GM12878 (cell line): ENCODE measurements around the gene EWSR1. TPM values are rescaled to one million over a fixed set of nuclear protein-coding genes. Genes with fewer than 3 reads are reported as not detected.

ENCODE experiments used
- ATAC-seq: fragments of 200-7000 bp; cut with Tn5 transposase; 3 replicates; pipeline ENCODE4 v1.9.1; 2020; ENCODE audit warnings: mild to moderate bottlenecking, moderate library complexity
- BruUV-seq: library from RNA; stranded (reverse); fragments of 400-500 nt; replicated peaks from 2 replicates; lab custom pipeline; 2021; lab: Mats Ljungman, UMichigan
- CTCF ChIA-PET: fragments of 300-600 bp; sonication (Branson Sonifier 250); formaldehyde crosslinking; extraction: SDS; loops from one replicate; lab custom pipeline; 2021; ENCODE audit warnings: inconsistent platforms; lab: Yijun Ruan, JAX
- POLR2A ChIA-PET: fragments of 350-600 bp; formaldehyde crosslinking; extraction: SDS; loops from one replicate; lab custom pipeline; 2021; ENCODE audit warnings: inconsistent platforms; lab: Charles Lee
- RAD21 ChIA-PET: fragments of 300-600 bp; sonication (Branson Sonifier 250); formaldehyde crosslinking; loops from one replicate; lab custom pipeline; 2023; ENCODE audit warnings: antibody characterized with exemption; ENCODE audit not compliant: unreplicated experiment; lab: Charles Lee
- SMC1A ChIA-PET: fragments of 300-600 bp; sonication (Branson Sonifier 250); formaldehyde crosslinking; loops from one replicate; lab custom pipeline; 2023; ENCODE audit not compliant: unreplicated experiment, uncharacterized antibody; lab: Charles Lee
- DNase-seq: peaks from one replicate; pipeline ENCODE4 v3.0.0-alpha.2; 2011; ENCODE audit warnings: low read depth, low spot score
- FAIRE-seq: peaks from 3 replicates; lab custom pipeline; 2011; peaks lifted over from hg19 to GRCh38; lab: Jason Lieb, UNC
- H2AFZ ChIP-seq: 2 replicates; pipeline ENCODE4 v1.6.0; 2011; ENCODE audit warnings: low read depth, low read length, control low read depth; ENCODE audit not compliant: control insufficient read depth
- H3K27ac ChIP-seq: 2 replicates; pipeline ENCODE4 v1.5.1; 2011; ENCODE audit warnings: control low read depth; ENCODE audit not compliant: control insufficient read depth, insufficient read depth
- H3K27me3 ChIP-seq, 2 experiments: replicated peaks in 1 of 2; 2 replicates each; pipeline versions ENCODE4 v1.6.0 to v1.6.1; 2011; ENCODE audit warnings: low read length in 1 of 2; ENCODE audit not compliant: control insufficient read depth in 2 of 2, insufficient read depth in 2 of 2
- H3K36me3 ChIP-seq, 2 experiments: 2 replicates each; pipeline ENCODE4 v1.5.1; 2011; ENCODE audit warnings: low read length in 1 of 2; ENCODE audit not compliant: control insufficient read depth in 2 of 2, insufficient read depth in 2 of 2
- H3K4me1 ChIP-seq: 2 replicates; pipeline ENCODE4 v1.6.1; 2011; ENCODE audit warnings: mild to moderate bottlenecking, low read length, moderate library complexity, mixed read lengths; ENCODE audit not compliant: control insufficient read depth, insufficient read depth
- H3K4me2 ChIP-seq: 2 replicates; pipeline ENCODE4 v1.6.0; 2011; ENCODE audit warnings: control low read depth; ENCODE audit not compliant: control insufficient read depth, insufficient read depth
- H3K4me3 ChIP-seq: fragments of 200-600 bp; sonication (generic); 2 replicates; pipeline ENCODE4 v1.5.1; 2016
- H3K79me2 ChIP-seq: 2 replicates; pipeline ENCODE4 v1.6.0; 2011; ENCODE audit warnings: low read length; ENCODE audit not compliant: control insufficient read depth, insufficient read depth
- H3K9ac ChIP-seq: 2 replicates; pipeline ENCODE4 v1.8.0; 2011; ENCODE audit warnings: low read length, control low read depth, mixed read lengths; ENCODE audit not compliant: control insufficient read depth, insufficient read depth
- H3K9me3 ChIP-seq: replicated peaks from 3 replicates; pipeline ENCODE4 v1.5.1; 2011; ENCODE audit warnings: mild to moderate bottlenecking, low read length; ENCODE audit not compliant: control insufficient read depth, insufficient read depth
- H4K20me1 ChIP-seq: 2 replicates; pipeline ENCODE4 v1.6.0; 2011; ENCODE audit not compliant: control insufficient read depth, insufficient read depth
- DPF2 ChIP-seq: fragments of 450-650 bp; IDR thresholded peaks from 2 replicates; pipeline ENCODE4 v1.6.1; 2017; ENCODE audit warnings: mild to moderate bottlenecking
- E2F4 ChIP-seq: IDR thresholded peaks from 2 replicates; pipeline ENCODE4 v1.6.1; 2012; ENCODE audit warnings: low read depth, low read length, improper control_type of control experiment
- GABPA ChIP-seq: IDR thresholded peaks from 2 replicates; pipeline ENCODE4 v1.6.1; 2014; ENCODE audit warnings: antibody characterized with exemption, low read depth, mild to moderate bottlenecking, inconsistent platforms
- HDGF ChIP-seq: fragments of 450-650 bp; IDR thresholded peaks from 2 replicates; pipeline ENCODE4 v1.6.1; 2016; ENCODE audit warnings: antibody characterized with exemption
- IKZF1 ChIP-seq: fragments of 450-650 bp; conservative IDR thresholded peaks from 2 replicates; pipeline ENCODE4 v1.6.1; 2017; ENCODE audit warnings: antibody characterized with exemption, mild to moderate bottlenecking
- NFXL1 ChIP-seq: fragments of 450-650 bp; IDR thresholded peaks from 2 replicates; pipeline ENCODE4 v1.6.1; 2017; ENCODE audit warnings: antibody characterized with exemption, mild to moderate bottlenecking, borderline replicate concordance
- NR2C2 ChIP-seq: IDR thresholded peaks from 2 replicates; pipeline ENCODE4 v1.6.1; 2011; ENCODE audit warnings: borderline replicate concordance, low read depth; ENCODE audit not compliant: control insufficient read depth, insufficient read length
- POU2F2 ChIP-seq: IDR thresholded peaks from 3 replicates; pipeline ENCODE4 v1.6.1; 2011; ENCODE audit warnings: low read depth, mild to moderate bottlenecking, low read length, borderline replicate concordance
- RCOR1 ChIP-seq: conservative IDR thresholded peaks from 2 replicates; pipeline ENCODE4 v1.6.1; 2012; ENCODE audit warnings: low read depth, low read length, improper control_type of control experiment
- SMARCA5 ChIP-seq: fragments of 450-650 bp; IDR thresholded peaks from 2 replicates; pipeline ENCODE4 v1.6.1; 2017; ENCODE audit warnings: mild to moderate bottlenecking
- SREBF2 ChIP-seq: IDR thresholded peaks from 2 replicates; pipeline ENCODE4 v1.6.1; 2012; ENCODE audit warnings: mild to moderate bottlenecking, low read length
- TCF12 ChIP-seq: IDR thresholded peaks from 2 replicates; pipeline ENCODE4 v1.6.1; 2011; ENCODE audit warnings: low read depth, mild to moderate bottlenecking, low read length
- ZBED1 ChIP-seq: IDR thresholded peaks from 2 replicates; pipeline ENCODE4 v1.6.1; 2016; ENCODE audit warnings: borderline replicate concordance
- WGBS: methylation state at CpG from one replicate; pipeline ENCODE4 v1.1.6; 2016; ENCODE audit warnings: low lambda C conversion rate; ENCODE audit not compliant: insufficient replicate concordance, insufficient coverage; ENCODE audit errors: missing lambda C conversion rate; 5-methylcytosine and 5-hydroxymethylcytosine counted together
- in situ Hi-C: fragments of 300-500 bp; cut with MboI; formaldehyde crosslinking; loops from 9 replicates; pipeline ENCODE4 v1.14.3; 2018; ENCODE audit warnings: mixed read lengths
- intact Hi-C: fragments of 100-400 bp; cut with micrococcal nuclease; formaldehyde crosslinking; loops from one replicate; pipeline ENCODE4 v1.14.2; 2022; ENCODE audit not compliant: unreplicated experiment
- polyA plus RNA-seq, 11 experiments: library from polyadenylated mRNA; depleted of rRNA in 4 of 11; unstranded in 6 of 11; stranded (reverse) in 5 of 11; fragments of >200 nt; fragmentation: Nextera tagmentation in 4 of 11; fragmentation: Illumina TruSeq in 1 of 11; extraction: Ambion mirVana in 4 of 11; extraction: Trizol in 1 of 11; gene quantifications; 1 replicate in 1 of 11; 2 replicates in 10 of 11; pipeline versions ENCODE4 v1.2.1 to v1.2.3, GENCODE V29; 2011 to 2016; ENCODE audit warnings: inconsistent platforms in 2 of 11, missing spikeins in 2 of 11, low read depth in 1 of 11
- total RNA-seq, 4 experiments: library from RNA; depleted of rRNA in 3 of 4; stranded (reverse); fragments of >200 nt in 3 of 4; fragmentation: Illumina TruSeq in 1 of 4; extraction: Trizol in 1 of 4; gene quantifications; 2 replicates each; pipeline versions ENCODE4 v1.2.1 to v1.2.3, GENCODE V29; 2013 to 2021
- TF ChIP-seq, protein P1 (sequence below): fragments of 450-650 bp; IDR thresholded peaks from 2 replicates; pipeline ENCODE4 v1.6.1; 2016; ENCODE audit warnings: mild to moderate bottlenecking, moderate library complexity, borderline replicate concordance
- TF ChIP-seq, protein P2 (sequence below): IDR thresholded peaks from 2 replicates; pipeline ENCODE4 v1.6.1; 2011; ENCODE audit warnings: low read depth, low read length, improper control_type of control experiment, borderline replicate concordance

The EWSR1 gene
- total and polyA plus RNA-seq, 10 of the 15 experiments (the other 5 are each of a cell fraction or from before 2014, with no cell fraction given), result 130 to 480 (median 356) TPM

GRCh38 chr22:29253561-29254285 lies 14.3 kb upstream of the EWSR1 start:
- no peaks in the 10 kb centered on the region for H3K27me3 ChIP-seq
- no peak for DNase-seq
- RAD21 ChIA-PET, result no interaction called here
- WGBS, result 78% methylated on average over 14 of the region's 14 CpGs
- H3K9me3 ChIP-seq, result no peaks in the 10 kb centered on the region
- H3K27ac ChIP-seq, result no peak overlapping the region
- no peaks in the 10 kb centered on the region for H3K79me2 ChIP-seq
- no peak overlapping the region for H3K4me3 ChIP-seq
- no peak overlapping the region for H3K4me2 ChIP-seq
- no peak for FAIRE-seq
- H3K36me3 ChIP-seq, result no peaks in the 10 kb centered on the region
- no TSS peak for BruUV-seq
- ATAC-seq, result no peak
- intact Hi-C loops (no loop called here), in situ Hi-C loops (no loop called here)
- no peaks in the 10 kb centered on the region for H3K4me1 ChIP-seq
- no peaks in the 10 kb centered on the region for H4K20me1 ChIP-seq
- H2AFZ ChIP-seq, result no peak overlapping the region
- CTCF ChIA-PET, result interaction anchor here (1.2 to 1.5 kb wide), 2 partner anchors 9 to 653 kb away, joined by 3 to 4 read pairs; no protein-coding TSS in a partner anchor
- H3K9ac ChIP-seq, result no peak overlapping the region
- POLR2A ChIA-PET, result no interaction called here
- SMC1A ChIA-PET, result no interaction called here
- TF ChIP-seq RCOR1 (no peak), SMARCA5 (no peak), NR2C2 (no peak), HDGF (no peak), TCF12 (no peak), SREBF2 (no peak), POU2F2 (no peak), E2F4 (no peak), DPF2 (no peak), ZBED1 (no peak), GABPA (no peak), NFXL1 (no peak), IKZF1 (no peak)
- TF ChIP-seq, protein P1, sequence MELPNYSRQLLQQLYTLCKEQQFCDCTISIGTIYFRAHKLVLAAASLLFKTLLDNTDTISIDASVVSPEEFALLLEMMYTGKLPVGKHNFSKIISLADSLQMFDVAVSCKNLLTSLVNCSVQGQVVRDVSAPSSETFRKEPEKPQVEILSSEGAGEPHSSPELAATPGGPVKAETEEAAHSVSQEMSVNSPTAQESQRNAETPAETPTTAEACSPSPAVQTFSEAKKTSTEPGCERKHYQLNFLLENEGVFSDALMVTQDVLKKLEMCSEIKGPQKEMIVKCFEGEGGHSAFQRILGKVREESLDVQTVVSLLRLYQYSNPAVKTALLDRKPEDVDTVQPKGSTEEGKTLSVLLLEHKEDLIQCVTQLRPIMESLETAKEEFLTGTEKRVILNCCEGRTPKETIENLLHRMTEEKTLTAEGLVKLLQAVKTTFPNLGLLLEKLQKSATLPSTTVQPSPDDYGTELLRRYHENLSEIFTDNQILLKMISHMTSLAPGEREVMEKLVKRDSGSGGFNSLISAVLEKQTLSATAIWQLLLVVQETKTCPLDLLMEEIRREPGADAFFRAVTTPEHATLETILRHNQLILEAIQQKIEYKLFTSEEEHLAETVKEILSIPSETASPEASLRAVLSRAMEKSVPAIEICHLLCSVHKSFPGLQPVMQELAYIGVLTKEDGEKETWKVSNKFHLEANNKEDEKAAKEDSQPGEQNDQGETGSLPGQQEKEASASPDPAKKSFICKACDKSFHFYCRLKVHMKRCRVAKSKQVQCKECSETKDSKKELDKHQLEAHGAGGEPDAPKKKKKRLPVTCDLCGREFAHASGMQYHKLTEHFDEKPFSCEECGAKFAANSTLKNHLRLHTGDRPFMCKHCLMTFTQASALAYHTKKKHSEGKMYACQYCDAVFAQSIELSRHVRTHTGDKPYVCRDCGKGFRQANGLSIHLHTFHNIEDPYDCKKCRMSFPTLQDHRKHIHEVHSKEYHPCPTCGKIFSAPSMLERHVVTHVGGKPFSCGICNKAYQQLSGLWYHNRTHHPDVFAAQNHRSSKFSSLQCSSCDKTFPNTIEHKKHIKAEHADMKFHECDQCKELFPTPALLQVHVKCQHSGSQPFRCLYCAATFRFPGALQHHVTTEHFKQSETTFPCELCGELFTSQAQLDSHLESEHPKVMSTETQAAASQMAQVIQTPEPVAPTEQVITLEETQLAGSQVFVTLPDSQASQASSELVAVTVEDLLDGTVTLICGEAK, result no peak
- TF ChIP-seq, protein P2, sequence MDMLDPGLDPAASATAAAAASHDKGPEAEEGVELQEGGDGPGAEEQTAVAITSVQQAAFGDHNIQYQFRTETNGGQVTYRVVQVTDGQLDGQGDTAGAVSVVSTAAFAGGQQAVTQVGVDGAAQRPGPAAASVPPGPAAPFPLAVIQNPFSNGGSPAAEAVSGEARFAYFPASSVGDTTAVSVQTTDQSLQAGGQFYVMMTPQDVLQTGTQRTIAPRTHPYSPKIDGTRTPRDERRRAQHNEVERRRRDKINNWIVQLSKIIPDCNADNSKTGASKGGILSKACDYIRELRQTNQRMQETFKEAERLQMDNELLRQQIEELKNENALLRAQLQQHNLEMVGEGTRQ, result no peak
